B cell (primary cell): ENCODE data around the gene TRIM65. TPM values are rescaled to one million over a fixed set of nuclear protein-coding genes. Genes with fewer than 3 reads are reported as not detected.
A peak's percentile ranks its signal among the peaks of the same experiment; 100 is the strongest.

Experiments used
- ATAC-seq: fragments of 200-7000 bp; cut with Tn5 transposase; one replicate; pipeline ENCODE4 v1.10.0; 2021; ENCODE audit warnings: low read depth, mild to moderate bottlenecking, moderate number of reproducible peaks, moderate library complexity
- CTCF ChIA-PET: fragments of 350-600 bp; sonication (Branson Sonifier 250); formaldehyde crosslinking; loops from one replicate; lab custom pipeline; 2021; ENCODE audit warnings: antibody characterized with exemption, inconsistent platforms; lab: Charles Lee
- POLR2A ChIA-PET: fragments of 350-600 bp; sonication (Branson Sonifier 250); formaldehyde crosslinking; loops from one replicate; lab custom pipeline; 2021; ENCODE audit warnings: antibody characterized with exemption; lab: Charles Lee
- DNase-seq: peaks from one replicate; pipeline ENCODE4 v3.0.0; 2013
- H2AFZ ChIP-seq: 2 replicates; pipeline ENCODE4 v1.6.1; 2012; ENCODE audit warnings: mild to moderate bottlenecking, low read depth, low read length; ENCODE audit not compliant: insufficient read depth, poor library complexity, severe bottlenecking
- H3K27ac ChIP-seq, 2 donors: 1 replicate in 1 of 2; 2 replicates in 1 of 2; pipeline ENCODE4 v1.5.1; 2012 to 2013; ENCODE audit warnings: low read length in 2 of 2, mild to moderate bottlenecking in 2 of 2, moderate library complexity in 1 of 2
- H3K27me3 ChIP-seq, 4 experiments: fragments of 200-600 bp in 1 of 4; sonication (generic) in 1 of 4; replicated peaks in 1 of 4; 1 replicate in 2 of 4; 2 replicates in 2 of 4; pipeline versions ENCODE4 v1.6.1 to v1.7.0; 2013 to 2016; ENCODE audit warnings: low read length in 3 of 4, mild to moderate bottlenecking in 2 of 4, mixed read lengths in 1 of 4, moderate library complexity in 1 of 4; ENCODE audit not compliant: insufficient read depth in 4 of 4, control insufficient read depth in 3 of 4; ENCODE audit errors: control extremely low read depth in 1 of 4
- H3K36me3 ChIP-seq, 2 experiments: replicated peaks in 1 of 2; 1 replicate in 1 of 2; 2 replicates in 1 of 2; pipeline versions ENCODE4 v1.6.1 to v1.7.1; 2013; ENCODE audit warnings: low read length in 1 of 2; ENCODE audit not compliant: insufficient read depth in 2 of 2, control insufficient read depth in 1 of 2; ENCODE audit errors: control extremely low read depth in 1 of 2, extremely low read depth in 1 of 2
- H3K4me1 ChIP-seq, 2 donors: fragments of 200-600 bp in 1 of 2; sonication (generic) in 1 of 2; 1 replicate in 1 of 2; 2 replicates in 1 of 2; pipeline versions ENCODE4 v1.5.1 to v1.6.1; 2013 to 2017; ENCODE audit warnings: low read length in 2 of 2; ENCODE audit not compliant: control insufficient read depth in 2 of 2, insufficient read depth in 2 of 2
- H3K4me2 ChIP-seq: replicated peaks from 2 replicates; pipeline ENCODE3; 2012; ENCODE audit warnings: mild to moderate bottlenecking, low read depth, low read length; ENCODE audit not compliant: poor library complexity, severe bottlenecking
- H3K4me3 ChIP-seq, 5 experiments: fragments of 200-600 bp in 1 of 5; sonication (generic) in 1 of 5; 1 replicate in 3 of 5; 2 replicates in 2 of 5; pipeline versions ENCODE4 v1.5.1 to v1.7.0; 2011 to 2016; ENCODE audit warnings: low read length in 4 of 5, mild to moderate bottlenecking in 4 of 5, low read depth in 2 of 5, control low read depth in 1 of 5, moderate library complexity in 1 of 5; ENCODE audit not compliant: insufficient read depth in 1 of 5; ENCODE audit errors: control extremely low read depth in 1 of 5, extremely low read depth in 1 of 5
- H3K79me2 ChIP-seq: fragments of 200-600 bp; sonication (generic); one replicate; pipeline ENCODE4 v1.6.0; 2016; ENCODE audit warnings: low read length; ENCODE audit not compliant: control insufficient read depth, insufficient read depth
- H3K9ac ChIP-seq: fragments of 200-600 bp; sonication (generic); 2 replicates; pipeline ENCODE4 v1.6.1; 2017; ENCODE audit warnings: mild to moderate bottlenecking, low read length, moderate library complexity
- H3K9me3 ChIP-seq, 3 donors: one replicate each; pipeline versions ENCODE4 v1.6.1 to v1.7.1; 2013; ENCODE audit warnings: low read length in 2 of 3; ENCODE audit not compliant: control insufficient read depth in 2 of 3, insufficient read depth in 1 of 3; ENCODE audit errors: control extremely low read depth in 1 of 3
- H4K20me1 ChIP-seq: 2 replicates; pipeline ENCODE4 v1.6.0; 2012; ENCODE audit warnings: mild to moderate bottlenecking, low read length; ENCODE audit not compliant: insufficient read depth, control insufficient read depth, poor library complexity, severe bottlenecking
- H3K27ac Mint-ChIP-seq: one replicate; pipeline ENCODE4 v1.8.0; 2021; ENCODE audit warnings: mixed read lengths
- H3K27me3 Mint-ChIP-seq: one replicate; pipeline ENCODE4 v1.8.0; 2021; ENCODE audit warnings: mixed read lengths
- H3K4me1 Mint-ChIP-seq: one replicate; pipeline ENCODE4 v1.8.0; 2021; ENCODE audit warnings: mixed read lengths
- H3K4me3 Mint-ChIP-seq: one replicate; pipeline ENCODE4 v1.8.0; 2021; ENCODE audit warnings: mixed read lengths
- H3K9me3 Mint-ChIP-seq: one replicate; pipeline ENCODE4 v1.8.0; 2022; ENCODE audit warnings: mixed read lengths; ENCODE audit not compliant: insufficient read depth
- CTCF ChIP-seq: fragments of 200-600 bp; IDR thresholded peaks from one replicate; pipeline ENCODE4 v1.8.0; 2022; ENCODE audit warnings: antibody characterized with exemption, mild to moderate bottlenecking
- EZH2 ChIP-seq: IDR thresholded peaks from 2 replicates; pipeline ENCODE4 v1.6.1; 2012; ENCODE audit warnings: borderline replicate concordance, low read depth, mild to moderate bottlenecking, moderate library complexity, low read length; ENCODE audit not compliant: insufficient read depth, poor library complexity, severe bottlenecking
- WGBS: methylation state at CpG from one replicate; pipeline ENCODE4 v1.1.5; 2013; ENCODE audit warnings: missing lambda C conversion rate; ENCODE audit not compliant: insufficient coverage; 5-methylcytosine and 5-hydroxymethylcytosine counted together
- intact Hi-C: fragments of 100-400 bp; cut with micrococcal nuclease; formaldehyde crosslinking; loops from one replicate; pipeline ENCODE4 v1.10.0; 2022
- polyA plus RNA-seq: library from polyadenylated mRNA; depleted of rRNA; stranded (reverse); fragments of >200 nt; gene quantifications from 2 replicates; pipeline ENCODE4 v1.2.3, GENCODE V29; 2012
- total RNA-seq, 2 donors: library from RNA; stranded (reverse); fragments of 120-200 nt in 1 of 2; gene quantifications; 1 replicate in 1 of 2; 2 replicates in 1 of 2; pipeline versions ENCODE4 v1.2.3 to v1.2.4, GENCODE V29; 2013 to 2022

The TRIM65 gene
- total and polyA plus RNA-seq, 2 donors (not counting 1 experiment from before 2014, with no cell fraction given) = 16.8 to 40.7 TPM

- intact Hi-C loops = loop anchor here (10.0 kb wide), 1 partner anchor 158 kb away; the partner anchor contains the start of gene CDK3
- H3K27me3 Mint-ChIP-seq = no peaks in the 10 kb centered on the region
- DNase-seq = no peak
- peak overlapping the region; percentile 20 for H3K27ac Mint-ChIP-seq
- Histone ChIP-seq H3K79me2 (peaks cover 57% of the 10 kb centered on the region), H3K36me3 (peaks cover 7 to 64% of the 10 kb centered on the region in 2 experiments), H3K9ac (no peak overlapping the region), H3K27ac (no peak overlapping the region), H3K4me3 (no peak overlapping the region), H4K20me1 (peaks cover 18% of the 10 kb centered on the region), H3K4me2 (no peak overlapping the region), H3K4me1 (peaks cover 17 to 43% of the 10 kb centered on the region in 2 donors), H3K27me3 (no peaks in the 10 kb centered on the region), H3K9me3 (no peaks in the 10 kb centered on the region), H2AFZ (no peak overlapping the region)
- no peak overlapping the region for H3K4me3 Mint-ChIP-seq
- TF ChIP-seq CTCF = no peak
- TF ChIP-seq EZH2 = no peak
- peaks cover 28% of the 10 kb centered on the region for H3K4me1 Mint-ChIP-seq
- no peaks in the 10 kb centered on the region for H3K9me3 Mint-ChIP-seq
- 97% methylated on average over 33 of the region's 34 CpGs for WGBS
- POLR2A ChIA-PET = interaction anchor here (0.6 to 4.5 kb wide), 4 partner anchors 8 to 1059 kb away, joined by 3 to 82 read pairs (median 3); partner anchors contain the start of genes MRPL38 and WBP2
- ATAC-seq = no peak
- CTCF ChIA-PET = interaction anchor here (0.6 to 7.2 kb wide), 15 partner anchors 8 to 97 kb away, joined by 3 to 53 read pairs (median 7); partner anchors contain the start of genes GALK1, TRIM65 and WBP2
Observed at GRCh38 chr17:75846692-75847613, 49.8 kb downstream of the TRIM65 start.
